Suprapubic skin (tissue), 4 donors: ENCODE measurements around the gene TLX1. TPM values are rescaled to one million over a fixed set of nuclear protein-coding genes. Genes with fewer than 3 reads are reported as not detected.
"Not testable (repeated sequence)": the region's sequence is repeated elsewhere in the genome, so short reads cannot be mapped to it uniquely, and the experiment has no call there.

ENCODE experiments used
- DNase-seq, 2 donors: peaks; one replicate each; pipeline ENCODE4 v3.0.0-alpha.2; 2019; ENCODE audit warnings: low spot score in 2 of 2
- H3K27ac ChIP-seq: fragments of 200-600 bp; sonication (generic); one replicate; pipeline ENCODE4 v1.5.1; 2019
- H3K27me3 ChIP-seq: fragments of 200-600 bp; sonication (generic); one replicate; pipeline ENCODE4 v1.5.1; 2019
- H3K36me3 ChIP-seq: fragments of 200-600 bp; sonication (generic); one replicate; pipeline ENCODE4 v1.5.1; 2019
- H3K4me1 ChIP-seq: fragments of 200-600 bp; sonication (generic); one replicate; pipeline ENCODE4 v1.5.1; 2019
- H3K4me3 ChIP-seq: fragments of 200-600 bp; sonication (generic); one replicate; pipeline ENCODE4 v1.5.1; 2019; ENCODE audit warnings: mild to moderate bottlenecking
- H3K9me3 ChIP-seq: fragments of 200-600 bp; sonication (generic); one replicate; pipeline ENCODE4 v1.5.1; 2019
- EP300 ChIP-seq: sonication (generic); formaldehyde crosslinking; IDR thresholded peaks from one replicate; pipeline ENCODE4 v1.6.1; 2017; ENCODE audit warnings: antibody characterized with exemption
- POLR2A ChIP-seq, 2 donors: fragments of 450-650 bp; IDR thresholded peaks; one replicate each; pipeline ENCODE4 v1.6.1; 2017; ENCODE audit warnings: antibody characterized with exemption in 2 of 2, mild to moderate bottlenecking in 2 of 2, moderate library complexity in 2 of 2
- POLR2AphosphoS5 ChIP-seq, 3 donors: sonication (generic); formaldehyde crosslinking; IDR thresholded peaks; one replicate each; pipeline ENCODE4 v1.6.1; 2017; ENCODE audit warnings: antibody characterized with exemption in 3 of 3
- WGBS: methylation state at CpG from one replicate; pipeline ENCODE4 v1.1.5; 2018; 5-methylcytosine and 5-hydroxymethylcytosine counted together
- total RNA-seq, 4 donors: library from RNA; depleted of rRNA; stranded (reverse); fragments of >200 nt; gene quantifications; one replicate each; pipeline ENCODE4 v1.1.0, GENCODE V29; 2016
- TF ChIP-seq, protein P1 (sequence below), 2 donors: fragments of 200-600 bp in 1 of 2; fragments of 450-650 bp in 1 of 2; sonication (generic) in 1 of 2; IDR thresholded peaks; one replicate each; pipeline ENCODE4 v1.5.1; 2016 to 2019; ENCODE audit warnings: antibody characterized with exemption in 2 of 2, mild to moderate bottlenecking in 1 of 2, moderate library complexity in 1 of 2

The TLX1 gene
- total RNA-seq, 4 donors from 2014 or later, result not detected

DNA sequence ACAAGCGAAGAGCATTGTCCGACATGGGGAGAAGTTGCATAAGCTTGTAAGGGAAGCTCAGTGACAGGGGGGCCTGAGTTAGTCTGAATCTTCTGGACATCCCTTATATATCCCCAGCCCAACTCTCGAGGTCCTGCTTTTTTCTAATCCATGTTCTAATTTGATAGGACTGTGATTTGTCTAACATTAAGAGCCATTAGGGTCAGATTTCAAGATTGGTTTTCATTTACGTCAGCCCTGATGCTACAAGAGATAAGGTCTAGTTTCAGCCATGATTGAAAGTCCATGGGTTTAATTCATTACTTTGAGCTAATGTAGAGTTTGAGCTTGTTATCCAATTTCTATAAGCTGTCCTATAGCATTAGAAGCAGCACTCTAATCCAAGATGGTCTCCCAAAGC lies 20.3 kb downstream of the TLX1 start:
- WGBS, result 57% methylated on average over 4 of the region's 4 CpGs
- H3K9me3 ChIP-seq, result peaks cover 5% of the 10 kb centered on the region
- TF ChIP-seq EP300, result no peak
- TF ChIP-seq, protein P1, sequence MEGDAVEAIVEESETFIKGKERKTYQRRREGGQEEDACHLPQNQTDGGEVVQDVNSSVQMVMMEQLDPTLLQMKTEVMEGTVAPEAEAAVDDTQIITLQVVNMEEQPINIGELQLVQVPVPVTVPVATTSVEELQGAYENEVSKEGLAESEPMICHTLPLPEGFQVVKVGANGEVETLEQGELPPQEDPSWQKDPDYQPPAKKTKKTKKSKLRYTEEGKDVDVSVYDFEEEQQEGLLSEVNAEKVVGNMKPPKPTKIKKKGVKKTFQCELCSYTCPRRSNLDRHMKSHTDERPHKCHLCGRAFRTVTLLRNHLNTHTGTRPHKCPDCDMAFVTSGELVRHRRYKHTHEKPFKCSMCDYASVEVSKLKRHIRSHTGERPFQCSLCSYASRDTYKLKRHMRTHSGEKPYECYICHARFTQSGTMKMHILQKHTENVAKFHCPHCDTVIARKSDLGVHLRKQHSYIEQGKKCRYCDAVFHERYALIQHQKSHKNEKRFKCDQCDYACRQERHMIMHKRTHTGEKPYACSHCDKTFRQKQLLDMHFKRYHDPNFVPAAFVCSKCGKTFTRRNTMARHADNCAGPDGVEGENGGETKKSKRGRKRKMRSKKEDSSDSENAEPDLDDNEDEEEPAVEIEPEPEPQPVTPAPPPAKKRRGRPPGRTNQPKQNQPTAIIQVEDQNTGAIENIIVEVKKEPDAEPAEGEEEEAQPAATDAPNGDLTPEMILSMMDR (IDR thresholded peaks at IDR 0.05), result no peak
- TF ChIP-seq POLR2A (IDR thresholded peaks at IDR 0.05), result no peak
- no peaks in the 10 kb centered on the region for H3K36me3 ChIP-seq
- H3K4me1 ChIP-seq, result peaks cover 8% of the 10 kb centered on the region
- H3K27me3 ChIP-seq, result peaks cover 84% of the 10 kb centered on the region
- H3K27ac ChIP-seq, result no peak overlapping the region
- DNase-seq, result no peak
- no peak overlapping the region for H3K4me3 ChIP-seq

DNA sequence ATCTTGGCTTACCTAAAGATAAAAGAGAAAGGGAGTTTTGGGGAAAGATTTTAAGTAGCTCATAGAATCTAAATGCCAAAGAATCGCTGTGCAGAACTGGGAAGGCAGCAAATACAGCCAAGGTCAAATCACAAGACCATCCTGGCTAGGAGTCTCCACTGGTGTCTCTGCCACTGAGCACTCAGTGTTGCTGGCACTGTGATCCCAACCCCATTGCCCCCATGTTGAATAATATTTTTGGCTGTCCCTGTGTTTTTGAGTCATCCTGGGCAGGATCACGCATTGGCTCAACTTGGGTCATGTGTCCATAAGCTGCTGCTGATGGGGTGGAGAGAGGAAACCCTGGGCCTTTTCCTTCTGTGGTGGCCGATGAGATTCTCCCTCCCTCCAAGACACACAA lies 21.2 kb downstream of the TLX1 start:
- peaks cover 84% of the 10 kb centered on the region for H3K27me3 ChIP-seq
- H3K27ac ChIP-seq, result no peak overlapping the region
- DNase-seq, result no peak
- TF ChIP-seq EP300, result no peak
- TF ChIP-seq POLR2A (IDR thresholded peaks at IDR 0.05), result no peak
- no peak for TF ChIP-seq POLR2AphosphoS5 (IDR thresholded peaks at IDR 0.05)
- TF ChIP-seq, protein P1 (IDR thresholded peaks at IDR 0.05), result no peak
- H3K9me3 ChIP-seq, result peaks cover 5% of the 10 kb centered on the region
- no peaks in the 10 kb centered on the region for H3K4me1 ChIP-seq
- H3K4me3 ChIP-seq, result no peak overlapping the region
- H3K36me3 ChIP-seq, result no peaks in the 10 kb centered on the region
- 75% methylated on average over 3 of the region's 3 CpGs for WGBS

DNA sequence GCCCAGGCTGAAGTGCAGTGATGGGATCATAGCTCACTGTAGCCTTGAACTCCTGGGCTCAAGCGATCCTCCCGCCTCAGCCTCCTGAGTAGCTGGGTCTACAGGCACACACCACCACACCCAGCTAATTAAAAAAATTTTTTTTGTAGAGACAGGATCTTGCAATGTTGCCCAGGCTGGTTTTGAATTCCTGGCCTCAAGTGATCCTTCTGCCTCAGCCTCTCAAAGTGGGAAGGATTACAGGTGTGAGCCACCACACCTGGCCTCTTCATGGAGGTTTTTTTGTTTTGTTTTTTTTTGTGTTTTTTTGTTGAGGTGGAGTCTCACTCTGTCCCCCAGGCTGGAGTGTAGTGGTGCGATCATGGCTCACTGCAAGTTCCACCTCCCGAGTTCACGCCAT lies 23.4 kb downstream of the TLX1 start:
- not testable (repeated sequence) for DNase-seq, H3K9me3 ChIP-seq, H3K36me3 ChIP-seq, H3K27ac ChIP-seq, H3K4me1 ChIP-seq, H3K4me3 ChIP-seq
- H3K27me3 ChIP-seq, result peaks cover 79% of the 10 kb centered on the region
- 90% methylated on average over 5 of the region's 5 CpGs for WGBS

GRCh38 chr10:101155896-101156295 lies 24.8 kb downstream of the TLX1 start:
- 27% methylated on average over 3 of the region's 3 CpGs for WGBS
- H3K9me3 ChIP-seq, result no peaks in the 10 kb centered on the region
- H3K4me1 ChIP-seq, result no peaks in the 10 kb centered on the region
- no peak overlapping the region for H3K27ac ChIP-seq
- DNase-seq, result no peak
- no peak for TF ChIP-seq POLR2AphosphoS5 (IDR thresholded peaks at IDR 0.05)
- TF ChIP-seq, protein P1 (IDR thresholded peaks at IDR 0.05), result no peak
- TF ChIP-seq EP300, result no peak
- no peak for TF ChIP-seq POLR2A (IDR thresholded peaks at IDR 0.05)
- peaks cover 72% of the 10 kb centered on the region for H3K27me3 ChIP-seq
- no peak overlapping the region for H3K4me3 ChIP-seq
- H3K36me3 ChIP-seq, result no peaks in the 10 kb centered on the region

DNA sequence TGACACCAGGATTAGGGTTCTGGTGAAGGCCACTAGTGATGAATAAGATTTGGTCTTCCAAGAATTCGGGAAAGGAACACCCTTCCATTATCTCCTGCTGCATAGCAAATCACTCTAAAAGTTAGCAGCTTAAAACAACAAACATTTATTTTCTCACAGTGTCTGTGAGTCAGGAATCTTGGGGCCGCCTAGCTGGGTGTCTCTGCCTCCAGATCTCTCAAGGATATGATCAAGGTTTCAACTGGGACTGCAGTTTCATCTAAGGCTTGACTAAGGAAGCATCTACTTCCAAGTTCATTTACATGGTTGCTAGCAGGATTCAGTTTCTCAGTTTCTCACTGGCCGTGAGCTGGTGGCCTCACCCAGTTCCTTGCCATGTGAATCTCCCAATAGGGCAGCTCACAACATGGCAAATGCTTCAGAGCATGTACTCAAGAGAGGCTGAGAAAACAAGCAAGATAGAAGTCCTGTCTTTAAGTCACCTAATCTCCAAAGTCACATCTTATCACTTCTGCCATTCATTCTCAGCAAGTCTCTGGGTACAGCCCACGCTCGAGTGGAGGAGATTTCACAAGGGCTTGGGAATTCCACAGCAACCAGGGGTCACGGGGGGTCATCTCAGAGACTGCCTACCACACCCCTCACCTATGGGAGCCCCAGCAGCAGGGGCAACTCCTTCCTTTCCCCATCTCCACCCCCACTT lies 26.8 kb downstream of the TLX1 start:
- WGBS, result 51% methylated on average over 6 of the region's 6 CpGs
- DNase-seq, result no peak
- Histone ChIP-seq H3K4me3 (no peak overlapping the region), H3K27ac (no peak overlapping the region), H3K4me1 (peaks cover 6% of the 10 kb centered on the region), H3K36me3 (no peaks in the 10 kb centered on the region), H3K9me3 (no peaks in the 10 kb centered on the region), H3K27me3 (peaks cover 65% of the 10 kb centered on the region)
- TF ChIP-seq EP300, result no peak
- TF ChIP-seq POLR2AphosphoS5 (IDR thresholded peaks at IDR 0.05), result no peak
- TF ChIP-seq, protein P1 (IDR thresholded peaks at IDR 0.05), result no peak
- TF ChIP-seq POLR2A (IDR thresholded peaks at IDR 0.05), result no peak
